Bronchial epithelial cell (primary cell): ENCODE data around the gene HDGFL3. TPM values are rescaled to one million over a fixed set of nuclear protein-coding genes. Genes with fewer than 3 reads are reported as not detected.
"Not testable (repeated sequence)": the region's sequence is repeated elsewhere in the genome, so short reads cannot be mapped to it uniquely, and the experiment has no call there.

Experiments used
- DNase-seq: peaks from one replicate; pipeline ENCODE4 v3.0.0-alpha.2; 2010; ENCODE audit warnings: low read depth
- FAIRE-seq: peaks from 2 replicates; lab custom pipeline; 2011; peaks lifted over from hg19 to GRCh38; lab: Jason Lieb, UNC
- H3K27me3 ChIP-seq: 2 replicates; pipeline ENCODE4 v1.5.1; 2011; ENCODE audit warnings: low read length; ENCODE audit not compliant: control insufficient read depth, insufficient read depth
- H3K36me3 ChIP-seq: 2 replicates; pipeline ENCODE4 v1.5.1; 2011; ENCODE audit warnings: low read length; ENCODE audit not compliant: control insufficient read depth, insufficient read depth
- H3K4me3 ChIP-seq: 2 replicates; pipeline ENCODE4 v1.5.1; 2011; ENCODE audit warnings: mild to moderate bottlenecking, low read depth, low read length, control low read depth
- CTCF ChIP-seq: IDR thresholded peaks from 2 replicates; pipeline ENCODE4 v1.5.1; 2011; ENCODE audit warnings: mild to moderate bottlenecking, moderate library complexity, low read length, control low read depth, inconsistent platforms; ENCODE audit not compliant: insufficient read depth, severe bottlenecking
- total RNA-seq: library from RNA; depleted of rRNA; stranded (reverse); fragments of >200 nt; gene quantifications from 2 replicates; pipeline ENCODE4 v1.2.1, GENCODE V29; 2014

HDGFL3 gene
- total RNA-seq, 1 donor from 2014 or later: 28.7 TPM

GRCh38 chr15:83178390-83178789, 29.2 kb downstream of the HDGFL3 start:
- H3K36me3 ChIP-seq: no peaks in the 10 kb centered on the region
- TF ChIP-seq CTCF: no peak
- H3K27me3 ChIP-seq: no peaks in the 10 kb centered on the region
- no peak for FAIRE-seq
- DNase-seq: no peak
- H3K4me3 ChIP-seq: no peak overlapping the region

GRCh38 chr15:83174891-83175290, 32.7 kb downstream of the HDGFL3 start:
- Histone ChIP-seq H3K4me3 (no peak overlapping the region), H3K36me3 (no peaks in the 10 kb centered on the region), H3K27me3 (no peaks in the 10 kb centered on the region)
- FAIRE-seq (no peak), DNase-seq (no peak)
- TF ChIP-seq CTCF: no peak

- DNase-seq (no peak), FAIRE-seq (no peak)
- Histone ChIP-seq H3K36me3 (no peaks in the 10 kb centered on the region), H3K27me3 (no peaks in the 10 kb centered on the region), H3K4me3 (no peak overlapping the region)
- no peak for TF ChIP-seq CTCF
Observed at GRCh38 chr15:83170474-83171165, 37.0 kb downstream of the HDGFL3 start.

- not testable (repeated sequence) for FAIRE-seq, DNase-seq, H3K27me3 ChIP-seq, H3K36me3 ChIP-seq, H3K4me3 ChIP-seq
Observed at GRCh38 chr15:83169576-83169975, 38.0 kb downstream of the HDGFL3 start.

GRCh38 chr15:83166830-83167229, 40.8 kb downstream of the HDGFL3 start:
- FAIRE-seq: no peak
- Histone ChIP-seq H3K27me3 (no peaks in the 10 kb centered on the region), H3K36me3 (peaks cover 2% of the 10 kb centered on the region), H3K4me3 (no peak overlapping the region)
- no peak for TF ChIP-seq CTCF
- no peak for DNase-seq

GRCh38 chr15:83166218-83166617, 41.4 kb downstream of the HDGFL3 start:
- Histone ChIP-seq H3K4me3 (no peak overlapping the region), H3K27me3 (no peaks in the 10 kb centered on the region), H3K36me3 (peaks cover 2% of the 10 kb centered on the region)
- no peak for TF ChIP-seq CTCF
- FAIRE-seq (no peak), DNase-seq (no peak)
